ENCODE results near the gene ITGB2. TPM values are rescaled to one million over a fixed set of nuclear protein-coding genes. Genes with fewer than 3 reads are reported as not detected.
"Not testable (repeated sequence)": the region's sequence is repeated elsewhere in the genome, so short reads cannot be mapped to it uniquely, and the experiment has no call there.

Gene ITGB2
- total RNA-seq, 1 donor from 2014 or later, result 18.6 TPM

DNA sequence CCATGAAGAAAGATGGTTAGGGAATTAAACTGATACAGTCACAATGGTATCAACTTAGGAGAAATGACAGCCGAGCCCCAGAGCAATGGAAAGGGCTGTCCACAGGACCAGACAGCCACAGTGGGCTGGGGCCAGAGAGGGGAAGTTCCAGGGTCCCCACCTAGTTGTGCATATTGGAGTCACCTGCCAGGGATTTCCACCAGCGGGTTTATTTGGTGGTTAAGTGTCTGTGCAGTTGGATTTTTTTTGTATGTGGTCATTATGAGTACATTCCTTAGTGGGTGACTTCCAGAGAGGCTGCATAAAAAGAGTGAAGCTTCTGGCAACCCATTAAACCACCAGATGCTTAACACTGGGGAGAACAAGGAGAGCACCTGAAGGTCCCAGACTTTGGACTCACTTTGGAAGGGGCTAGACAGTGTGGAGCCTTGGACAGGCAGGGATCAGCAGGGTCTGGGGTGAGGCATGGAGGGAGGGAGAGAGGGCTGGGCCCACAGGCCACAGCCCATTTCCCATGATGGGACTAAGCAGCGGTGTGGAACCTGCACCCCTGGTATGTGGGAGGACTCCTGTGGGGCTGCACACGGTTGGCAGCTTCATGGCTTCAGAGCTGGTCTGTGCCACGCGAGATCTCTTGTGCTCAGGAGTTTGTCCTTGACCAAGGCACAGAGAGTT, 39.4 kb downstream of the ITGB2 start:
- Histone ChIP-seq H3K27ac (replicated peaks) (peak overlapping the region; percentile 73), H3K4me3 (no peak overlapping the region), H3K4me1 (peaks cover 7% of the 10 kb centered on the region), H3K36me3 (no peaks in the 10 kb centered on the region), H3K9me3 (replicated peaks) (no peaks in the 10 kb centered on the region), H3K27me3 (ENCODE audit: low read depth) (no peaks in the 10 kb centered on the region)
- DNase-seq, result no peak
- intact Hi-C loops (cut with micrococcal nuclease), result no loop called here
- TF ChIP-seq, protein P1, sequence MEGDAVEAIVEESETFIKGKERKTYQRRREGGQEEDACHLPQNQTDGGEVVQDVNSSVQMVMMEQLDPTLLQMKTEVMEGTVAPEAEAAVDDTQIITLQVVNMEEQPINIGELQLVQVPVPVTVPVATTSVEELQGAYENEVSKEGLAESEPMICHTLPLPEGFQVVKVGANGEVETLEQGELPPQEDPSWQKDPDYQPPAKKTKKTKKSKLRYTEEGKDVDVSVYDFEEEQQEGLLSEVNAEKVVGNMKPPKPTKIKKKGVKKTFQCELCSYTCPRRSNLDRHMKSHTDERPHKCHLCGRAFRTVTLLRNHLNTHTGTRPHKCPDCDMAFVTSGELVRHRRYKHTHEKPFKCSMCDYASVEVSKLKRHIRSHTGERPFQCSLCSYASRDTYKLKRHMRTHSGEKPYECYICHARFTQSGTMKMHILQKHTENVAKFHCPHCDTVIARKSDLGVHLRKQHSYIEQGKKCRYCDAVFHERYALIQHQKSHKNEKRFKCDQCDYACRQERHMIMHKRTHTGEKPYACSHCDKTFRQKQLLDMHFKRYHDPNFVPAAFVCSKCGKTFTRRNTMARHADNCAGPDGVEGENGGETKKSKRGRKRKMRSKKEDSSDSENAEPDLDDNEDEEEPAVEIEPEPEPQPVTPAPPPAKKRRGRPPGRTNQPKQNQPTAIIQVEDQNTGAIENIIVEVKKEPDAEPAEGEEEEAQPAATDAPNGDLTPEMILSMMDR (IDR thresholded peaks at IDR 0.05; ENCODE audit: borderline replicate concordance), result no peak

DNA sequence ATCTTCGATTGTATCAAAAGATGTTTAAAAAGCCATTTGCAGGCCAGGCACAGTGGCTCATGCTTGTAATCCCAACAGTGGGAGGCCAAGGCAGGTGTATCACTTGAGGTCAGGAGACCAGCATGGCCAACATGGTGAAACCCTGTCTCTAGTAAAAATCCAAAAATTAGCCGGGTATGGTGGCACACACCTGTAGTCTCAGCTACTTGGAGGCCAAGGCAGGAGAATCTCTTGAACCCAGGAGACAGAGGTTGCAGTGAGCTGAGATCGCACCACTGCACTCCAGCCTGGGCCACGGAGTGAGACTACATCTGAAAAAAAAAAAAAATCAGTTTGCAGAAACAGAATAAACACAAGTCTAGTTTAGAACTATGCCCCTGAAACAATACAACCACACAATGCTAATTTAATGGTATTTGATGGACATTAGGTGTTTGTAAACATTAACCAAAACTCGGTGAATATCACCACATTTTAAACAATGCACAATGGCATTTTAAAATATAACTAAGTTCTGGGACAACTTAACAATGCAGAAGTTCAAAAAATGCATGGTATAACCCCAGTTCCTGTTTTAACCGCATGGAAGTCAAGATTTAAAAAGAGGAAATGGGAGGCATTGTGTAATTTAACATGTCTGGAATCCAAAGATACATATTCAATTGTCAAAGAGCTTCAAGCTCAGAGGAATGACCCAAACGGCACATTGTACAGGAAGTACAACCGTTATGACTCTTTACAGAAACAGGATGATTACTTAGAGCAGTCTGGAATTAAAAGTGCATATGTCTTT, 40.1 kb downstream of the ITGB2 start:
- intact Hi-C loops (cut with micrococcal nuclease), result no loop called here
- peaks cover 11% of the 10 kb centered on the region for H3K4me1 ChIP-seq
- TF ChIP-seq, protein P1 (IDR thresholded peaks at IDR 0.05; ENCODE audit: borderline replicate concordance), result no peak
- DNase-seq, result no peak
- H3K27me3 ChIP-seq (ENCODE audit: low read depth), result no peaks in the 10 kb centered on the region
- no peak overlapping the region for H3K4me3 ChIP-seq
- H3K27ac ChIP-seq (replicated peaks), result peak overlapping the region; percentile 73
- no peaks in the 10 kb centered on the region for H3K36me3 ChIP-seq
- H3K9me3 ChIP-seq (replicated peaks), result no peaks in the 10 kb centered on the region

DNA sequence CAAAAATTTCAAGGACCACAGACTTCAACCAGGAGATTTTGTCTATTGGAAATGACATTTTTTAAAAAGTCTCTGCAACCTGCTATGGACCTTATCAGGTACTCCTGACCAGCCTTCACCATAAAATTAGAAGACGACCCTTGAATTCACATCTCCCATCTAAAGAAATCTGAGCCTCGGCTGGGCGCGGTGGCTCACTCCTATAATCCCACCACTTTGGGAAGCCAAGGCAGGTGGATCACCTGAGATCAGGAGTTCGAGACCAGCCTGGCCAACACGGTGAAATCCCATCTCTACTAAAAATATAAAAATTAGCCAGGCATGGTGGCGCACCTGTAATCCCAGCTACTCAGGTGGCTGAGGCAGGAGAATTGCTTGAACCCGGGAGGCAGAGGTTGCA, 41.5 kb downstream of the ITGB2 start:
- intact Hi-C loops (cut with micrococcal nuclease); DNase-seq; H3K36me3 ChIP-seq; H3K9me3 ChIP-seq (replicated peaks); H3K27me3 ChIP-seq (ENCODE audit: low read depth); H3K4me3 ChIP-seq: not testable (repeated sequence)
- H3K4me1 ChIP-seq, result peaks cover 25% of the 10 kb centered on the region
- peak overlapping the region; percentile 27 for H3K27ac ChIP-seq (replicated peaks)

DNA sequence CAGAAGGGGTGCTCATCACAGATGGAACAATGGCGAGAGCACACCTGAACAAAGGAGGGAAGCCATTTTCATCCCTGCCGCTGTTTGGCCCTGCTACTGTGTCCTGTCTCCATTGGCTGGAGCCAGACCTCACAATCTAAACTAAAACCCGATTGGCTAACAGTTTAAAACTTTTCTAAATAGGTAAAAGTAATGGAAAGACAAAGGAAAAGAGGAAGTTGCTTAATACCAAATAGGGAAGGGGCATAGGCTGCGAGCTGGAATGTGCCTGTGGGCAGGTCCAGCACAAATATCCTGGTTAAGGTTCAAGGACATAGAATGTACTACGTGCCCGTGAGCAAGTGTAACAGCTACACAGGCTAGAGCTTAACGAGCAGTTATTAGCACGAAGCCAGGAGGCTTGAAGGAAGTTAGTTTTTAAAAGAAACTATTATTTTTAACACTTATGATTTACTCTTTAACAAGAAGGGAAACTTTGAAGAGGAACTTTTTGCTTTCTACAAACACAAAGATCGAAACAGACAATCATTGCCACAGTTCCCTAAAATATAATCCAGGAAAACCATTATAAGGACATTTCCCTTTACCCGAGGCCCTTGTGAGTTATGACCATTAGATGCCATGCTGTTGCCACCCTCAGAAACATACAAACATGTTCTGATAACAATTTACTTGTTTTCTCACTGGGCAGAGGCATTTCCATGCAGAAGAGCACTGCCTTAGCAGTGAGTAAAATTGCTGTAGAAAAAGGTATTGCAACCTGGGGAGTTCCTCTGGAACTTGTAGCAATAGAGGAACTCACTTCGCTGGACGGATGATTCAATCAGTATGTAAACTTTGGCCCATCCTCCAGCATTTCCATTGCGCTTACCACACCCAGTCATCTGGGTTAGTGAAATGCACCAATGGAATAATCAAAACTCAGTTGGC, 42.4 kb downstream of the ITGB2 start:
- intact Hi-C loops (cut with micrococcal nuclease), result no loop called here
- TF ChIP-seq, protein P1 (IDR thresholded peaks at IDR 0.05; ENCODE audit: borderline replicate concordance), result no peak
- H3K36me3 ChIP-seq, result no peaks in the 10 kb centered on the region
- H3K9me3 ChIP-seq (replicated peaks), result no peaks in the 10 kb centered on the region
- no peaks in the 10 kb centered on the region for H3K27me3 ChIP-seq (ENCODE audit: low read depth)
- peak; percentile 9 for DNase-seq
- peak overlapping the region; percentile 8 for H3K27ac ChIP-seq (replicated peaks)
- H3K4me1 ChIP-seq, result peaks cover 31% of the 10 kb centered on the region
- no peak overlapping the region for H3K4me3 ChIP-seq

DNA sequence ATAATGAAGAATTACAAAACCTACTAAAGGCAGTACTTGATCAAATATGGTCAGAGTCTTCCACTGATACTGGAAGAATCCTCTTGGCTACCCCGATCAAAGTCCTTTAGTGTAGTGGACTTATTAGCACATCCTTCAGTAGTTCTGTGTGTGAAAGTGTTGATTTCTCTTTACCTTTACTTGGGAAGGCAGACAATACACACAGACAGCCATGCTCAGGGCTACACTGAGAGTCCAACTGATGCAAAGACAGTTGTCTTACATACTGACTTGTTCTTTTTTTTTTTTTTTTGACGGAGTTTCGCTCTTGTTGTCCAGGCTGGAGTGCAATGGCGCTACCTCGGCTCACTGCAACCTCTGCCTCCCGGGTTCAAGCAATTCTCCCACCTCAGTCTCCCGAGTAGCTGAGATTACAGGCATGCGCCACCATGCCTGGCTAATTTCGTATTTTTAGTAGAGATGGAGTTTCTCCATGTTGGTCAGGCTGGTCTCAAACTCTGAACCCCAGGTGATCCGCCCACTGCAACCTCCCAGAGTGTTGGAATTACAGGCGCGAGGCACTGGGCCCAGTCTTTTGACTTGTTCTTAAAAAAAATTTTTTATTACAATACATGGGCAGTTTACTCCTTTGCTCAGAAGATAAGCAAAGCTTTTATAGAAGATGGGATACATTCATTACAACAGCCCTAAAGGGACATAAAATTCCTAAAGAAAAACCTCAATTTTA, 43.7 kb downstream of the ITGB2 start:
- intact Hi-C loops (cut with micrococcal nuclease), result no loop called here
- H3K9me3 ChIP-seq (replicated peaks), result no peaks in the 10 kb centered on the region
- TF ChIP-seq, protein P1 (IDR thresholded peaks at IDR 0.05; ENCODE audit: borderline replicate concordance), result no peak
- no peak overlapping the region for H3K27ac ChIP-seq (replicated peaks)
- peaks cover 44% of the 10 kb centered on the region for H3K4me1 ChIP-seq
- H3K4me3 ChIP-seq, result no peak overlapping the region
- no peak for DNase-seq
- no peaks in the 10 kb centered on the region for H3K27me3 ChIP-seq (ENCODE audit: low read depth)
- no peaks in the 10 kb centered on the region for H3K36me3 ChIP-seq

Measured in left ventricle myocardium inferior (tissue), 1 donor.